ENCODE data around the gene AGAP1.

Gene AGAP1

GRCh38 chr2:235546151-235546435, 52.2 kb downstream of the AGAP1 start:
- in situ Hi-C loops (cut with HindIII; ENCODE audit: low sequenced_read_pairs): no loop called here

- in situ Hi-C loops (cut with HindIII; ENCODE audit: low sequenced_read_pairs): no loop called here
Observed at GRCh38 chr2:235546436-235546835, 52.6 kb downstream of the AGAP1 start.

- in situ Hi-C loops (cut with HindIII; ENCODE audit: low sequenced_read_pairs): no loop called here
Observed at GRCh38 chr2:235549735-235550377, 56.0 kb downstream of the AGAP1 start.

- in situ Hi-C loops (cut with HindIII; ENCODE audit: low sequenced_read_pairs): no loop called here
Observed at GRCh38 chr2:235550378-235550760, 56.5 kb downstream of the AGAP1 start.

GRCh38 chr2:235550946-235551345, 57.1 kb downstream of the AGAP1 start:
- in situ Hi-C loops (cut with HindIII; ENCODE audit: low sequenced_read_pairs): no loop called here

GRCh38 chr2:235551965-235552364, 58.1 kb downstream of the AGAP1 start:
- in situ Hi-C loops (cut with HindIII; ENCODE audit: low sequenced_read_pairs): no loop called here

GRCh38 chr2:235552671-235553070, 58.8 kb downstream of the AGAP1 start:
- in situ Hi-C loops (cut with HindIII; ENCODE audit: low sequenced_read_pairs): no loop called here

- in situ Hi-C loops (cut with HindIII; ENCODE audit: low sequenced_read_pairs): no loop called here
Observed at GRCh38 chr2:235553291-235553690, 59.4 kb downstream of the AGAP1 start.

GRCh38 chr2:235553696-235554100, 59.9 kb downstream of the AGAP1 start:
- in situ Hi-C loops (cut with HindIII; ENCODE audit: low sequenced_read_pairs): no loop called here

- in situ Hi-C loops (cut with HindIII; ENCODE audit: low sequenced_read_pairs): no loop called here
Observed at GRCh38 chr2:235554385-235554784, 60.5 kb downstream of the AGAP1 start.

GRCh38 chr2:235554936-235555335, 61.1 kb downstream of the AGAP1 start:
- in situ Hi-C loops (cut with HindIII; ENCODE audit: low sequenced_read_pairs): no loop called here

- in situ Hi-C loops (cut with HindIII; ENCODE audit: low sequenced_read_pairs): no loop called here
Observed at GRCh38 chr2:235555371-235555770, 61.5 kb downstream of the AGAP1 start.

- in situ Hi-C loops (cut with HindIII; ENCODE audit: low sequenced_read_pairs): no loop called here
Observed at GRCh38 chr2:235556086-235556485, 62.2 kb downstream of the AGAP1 start.

GRCh38 chr2:235556901-235557300, 63.1 kb downstream of the AGAP1 start:
- in situ Hi-C loops (cut with HindIII; ENCODE audit: low sequenced_read_pairs): no loop called here

- in situ Hi-C loops (cut with HindIII; ENCODE audit: low sequenced_read_pairs): no loop called here
Observed at GRCh38 chr2:235557903-235558302, 64.1 kb downstream of the AGAP1 start.

- in situ Hi-C loops (cut with HindIII; ENCODE audit: low sequenced_read_pairs): no loop called here
Observed at GRCh38 chr2:235558572-235558971, 64.7 kb downstream of the AGAP1 start.

- in situ Hi-C loops (cut with HindIII; ENCODE audit: low sequenced_read_pairs): no loop called here
Observed at GRCh38 chr2:235560345-235560744, 66.5 kb downstream of the AGAP1 start.

GRCh38 chr2:235561450-235561849, 67.6 kb downstream of the AGAP1 start:
- in situ Hi-C loops (cut with HindIII; ENCODE audit: low sequenced_read_pairs): no loop called here

GRCh38 chr2:235562065-235562747, 68.4 kb downstream of the AGAP1 start:
- in situ Hi-C loops (cut with HindIII; ENCODE audit: low sequenced_read_pairs): no loop called here

- in situ Hi-C loops (cut with HindIII; ENCODE audit: low sequenced_read_pairs): no loop called here
Observed at GRCh38 chr2:235563056-235563910, 69.4 kb downstream of the AGAP1 start.

GRCh38 chr2:235564066-235564465, 70.2 kb downstream of the AGAP1 start:
- in situ Hi-C loops (cut with HindIII; ENCODE audit: low sequenced_read_pairs): no loop called here

Data from DLD1 (cell line).